Fibroblast of skin of abdomen (primary cell): ENCODE measurements around the gene CYBC1.

Experiments used
- DNase-seq: peaks from one replicate; pipeline ENCODE4 v3.0.0-alpha.2; 2013

Gene CYBC1

GRCh38 chr17:82407255-82407654 is 43.3 kb downstream of the CYBC1 start:
- DNase-seq, result peak; percentile 9

GRCh38 chr17:82406131-82406671 is 44.4 kb downstream of the CYBC1 start:
- DNase-seq, result no peak

- no peak for DNase-seq
These were observed 45.5 kb downstream of the CYBC1 start for GRCh38 chr17:82405051-82405450.

- DNase-seq, result no peak
These were observed 46.6 kb downstream of the CYBC1 start for GRCh38 chr17:82403662-82404660.

GRCh38 chr17:82402865-82403264 is 47.7 kb downstream of the CYBC1 start:
- DNase-seq, result no peak

- peak; percentile 27 for DNase-seq
These were observed 49.7 kb downstream of the CYBC1 start for GRCh38 chr17:82400830-82401229.

GRCh38 chr17:82400206-82400605 is 50.3 kb downstream of the CYBC1 start:
- peak; percentile 56 for DNase-seq

- DNase-seq, result no peak
These were observed 50.9 kb downstream of the CYBC1 start for GRCh38 chr17:82399601-82400101.

- peak; percentile 95 for DNase-seq
These were observed 51.5 kb downstream of the CYBC1 start for GRCh38 chr17:82399041-82399441.

GRCh38 chr17:82397449-82398335 is 52.9 kb downstream of the CYBC1 start:
- no peak for DNase-seq

- peak; percentile 97 for DNase-seq
These were observed 53.7 kb downstream of the CYBC1 start for GRCh38 chr17:82396601-82397435.

- DNase-seq, result no peak
These were observed 56.3 kb downstream of the CYBC1 start for GRCh38 chr17:82394278-82394677.

GRCh38 chr17:82392941-82393340 is 57.6 kb downstream of the CYBC1 start:
- no peak for DNase-seq
